ENCODE measurements around the gene RCN2. TPM values are rescaled to one million over a fixed set of nuclear protein-coding genes. Genes with fewer than 3 reads are reported as not detected.
"Not testable (repeated sequence)": the region's sequence is repeated elsewhere in the genome, so short reads cannot be mapped to it uniquely, and the experiment has no call there.

The RCN2 gene
- total RNA-seq, 2 donors from 2014 or later, result 25.5 to 32.2 TPM

DNA sequence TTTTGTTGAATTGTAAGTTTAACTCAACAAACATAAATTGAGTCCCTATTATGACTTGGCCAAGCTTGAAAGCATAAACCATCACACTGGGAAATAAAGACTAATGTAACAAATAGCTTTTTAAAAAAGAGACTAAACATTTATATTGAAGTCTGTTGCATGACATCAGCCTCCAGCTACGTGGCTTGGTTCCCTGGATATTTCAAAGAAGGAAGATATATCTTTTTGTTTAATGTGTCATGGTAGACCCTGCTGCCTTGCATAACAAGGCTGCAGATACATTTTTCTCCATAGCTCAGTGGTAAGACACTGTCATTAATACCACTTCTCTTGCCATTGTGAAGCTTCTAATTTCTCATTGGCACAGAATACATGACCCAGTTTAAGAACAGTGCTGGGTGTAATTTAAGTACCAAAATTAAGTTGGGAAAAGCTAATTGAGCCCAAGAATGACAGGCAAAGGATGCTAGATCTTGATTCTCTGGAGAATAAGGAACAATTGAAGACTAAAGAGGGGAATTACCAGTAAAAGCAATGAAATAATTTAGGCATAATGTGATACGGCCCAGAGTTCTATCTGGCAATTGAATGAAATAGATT is 14.0 kb downstream of the RCN2 start:
- ATAC-seq, result no peak
- H3K27me3 Mint-ChIP-seq, result no peaks in the 10 kb centered on the region
- peaks cover 23% of the 10 kb centered on the region for H3K36me3 Mint-ChIP-seq

DNA sequence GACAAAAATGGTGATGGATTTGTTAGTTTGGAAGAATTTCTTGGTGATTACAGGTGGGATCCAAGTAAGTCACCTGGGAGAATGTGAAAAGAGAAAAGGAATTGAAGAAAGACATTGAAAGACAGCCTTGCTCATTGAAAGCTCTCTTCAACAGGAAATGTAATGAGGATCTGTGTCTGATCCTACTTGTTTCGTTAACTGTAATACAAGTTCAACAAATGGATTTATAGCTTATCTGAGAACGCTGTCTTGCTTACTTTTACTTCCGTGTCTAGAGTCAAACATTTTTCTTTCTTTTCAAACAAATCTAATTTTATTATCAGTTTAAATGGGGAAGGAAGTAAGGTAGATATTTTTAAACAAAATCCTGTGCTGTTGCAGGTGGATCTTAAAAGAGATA is 15.9 kb downstream of the RCN2 start:
- no peak overlapping the region for H3K4me3 Mint-ChIP-seq
- H3K27me3 Mint-ChIP-seq, result no peaks in the 10 kb centered on the region
- peaks cover 23% of the 10 kb centered on the region for H3K36me3 Mint-ChIP-seq
- H3K27ac Mint-ChIP-seq, result no peak overlapping the region
- ATAC-seq (no peak), DNase-seq (ENCODE audit: low spot score) (no peak)
- H3K9me3 Mint-ChIP-seq, result no peaks in the 10 kb centered on the region
- H3K4me1 Mint-ChIP-seq (ENCODE audit: low read depth in 2 of 2), result peaks cover 0 to 4% of the 10 kb centered on the region in 2 donors

More for the DNA sequence above, 14.0 kb downstream of the RCN2 start:
- Mint-ChIP-seq H3K4me1 (ENCODE audit: low read depth in 2 of 2) (peaks cover 0 to 4% of the 10 kb centered on the region in 2 donors), H3K4me3 (no peak overlapping the region), H3K27ac (no peak overlapping the region), H3K9me3 (no peaks in the 10 kb centered on the region)
- DNase-seq (ENCODE audit: low spot score), result no peak

DNA sequence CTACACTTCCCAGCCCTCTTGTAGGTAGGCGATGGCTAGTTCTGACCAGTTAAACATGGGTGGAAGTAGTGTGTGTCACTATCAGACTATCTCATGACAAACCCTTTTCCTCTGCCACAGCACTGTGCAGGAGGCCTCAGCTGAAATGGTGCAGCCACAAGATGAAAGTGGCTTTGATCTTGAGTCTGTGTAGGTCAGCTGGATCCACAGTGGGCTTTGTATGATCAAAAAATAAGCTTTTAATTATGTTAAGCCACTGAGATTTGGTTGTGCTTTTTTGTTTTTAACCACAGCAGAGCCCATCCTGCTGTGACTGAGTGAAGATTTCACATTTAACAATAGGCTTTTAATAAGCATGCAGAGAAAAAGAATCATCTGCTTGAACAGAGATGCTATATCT is 19.7 kb downstream of the RCN2 start:
- H3K4me1 Mint-ChIP-seq (ENCODE audit: low read depth in 2 of 2), result peaks cover 0 to 4% of the 10 kb centered on the region in 2 donors
- H3K36me3 Mint-ChIP-seq, result peaks cover 8% of the 10 kb centered on the region
- no peak overlapping the region for H3K4me3 Mint-ChIP-seq
- DNase-seq (ENCODE audit: low spot score), result no peak
- H3K27me3 Mint-ChIP-seq, result no peaks in the 10 kb centered on the region
- no peaks in the 10 kb centered on the region for H3K9me3 Mint-ChIP-seq
- no peak overlapping the region for H3K27ac Mint-ChIP-seq
- no peak for ATAC-seq

DNA sequence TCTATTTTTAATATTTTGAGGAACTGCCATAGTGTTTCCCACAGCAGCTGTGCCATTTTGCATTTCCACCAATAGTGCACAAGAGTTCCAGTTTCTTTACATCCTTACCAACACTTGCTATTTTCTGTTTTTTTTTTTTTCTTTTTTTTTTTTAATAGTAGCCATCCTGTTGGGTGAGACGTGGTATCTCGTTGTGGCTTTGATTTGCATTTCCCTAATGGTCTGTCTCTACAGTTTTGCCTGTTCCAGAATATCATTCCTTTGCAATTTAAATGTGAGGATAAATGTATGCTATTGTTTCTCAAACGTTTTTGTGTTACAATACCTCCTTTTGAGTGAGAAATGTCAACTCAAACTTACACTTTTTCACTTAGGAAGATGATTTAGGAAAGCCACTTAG is 22.4 kb downstream of the RCN2 start:
- no peak for ATAC-seq
- Mint-ChIP-seq H3K4me3 (no peak overlapping the region), H3K4me1 (ENCODE audit: low read depth in 2 of 2) (no peaks in the 10 kb centered on the region), H3K27me3 (no peaks in the 10 kb centered on the region), H3K27ac (no peak overlapping the region), H3K36me3 (peaks cover under 1% of the 10 kb centered on the region), H3K9me3 (no peaks in the 10 kb centered on the region)
- DNase-seq (ENCODE audit: low spot score), result no peak

DNA sequence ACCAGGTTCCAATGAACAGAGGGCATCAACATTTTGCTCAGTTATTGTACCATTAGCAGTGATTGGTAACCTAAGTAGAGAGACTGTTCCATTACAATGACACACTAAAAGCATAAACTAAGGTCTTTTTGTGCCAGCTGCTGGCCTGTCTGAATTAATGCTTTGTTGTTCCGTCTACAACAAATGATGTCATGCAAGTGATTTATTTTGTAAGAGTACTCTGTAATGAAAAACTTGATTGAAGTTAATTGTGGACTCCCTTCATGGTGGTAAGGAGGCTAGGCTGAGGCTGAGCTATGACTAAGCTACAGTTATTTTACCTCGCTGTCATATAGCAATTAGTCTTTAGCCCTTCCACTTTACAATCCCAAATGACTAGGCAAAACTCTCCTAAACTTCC is 23.2 kb downstream of the RCN2 start:
- no peak overlapping the region for H3K4me3 Mint-ChIP-seq
- H3K27me3 Mint-ChIP-seq, result no peaks in the 10 kb centered on the region
- H3K9me3 Mint-ChIP-seq, result no peaks in the 10 kb centered on the region
- no peaks in the 10 kb centered on the region for H3K36me3 Mint-ChIP-seq
- no peak overlapping the region for H3K27ac Mint-ChIP-seq
- ATAC-seq (no peak), DNase-seq (ENCODE audit: low spot score) (no peak)
- no peaks in the 10 kb centered on the region for H3K4me1 Mint-ChIP-seq (ENCODE audit: low read depth in 2 of 2)

DNA sequence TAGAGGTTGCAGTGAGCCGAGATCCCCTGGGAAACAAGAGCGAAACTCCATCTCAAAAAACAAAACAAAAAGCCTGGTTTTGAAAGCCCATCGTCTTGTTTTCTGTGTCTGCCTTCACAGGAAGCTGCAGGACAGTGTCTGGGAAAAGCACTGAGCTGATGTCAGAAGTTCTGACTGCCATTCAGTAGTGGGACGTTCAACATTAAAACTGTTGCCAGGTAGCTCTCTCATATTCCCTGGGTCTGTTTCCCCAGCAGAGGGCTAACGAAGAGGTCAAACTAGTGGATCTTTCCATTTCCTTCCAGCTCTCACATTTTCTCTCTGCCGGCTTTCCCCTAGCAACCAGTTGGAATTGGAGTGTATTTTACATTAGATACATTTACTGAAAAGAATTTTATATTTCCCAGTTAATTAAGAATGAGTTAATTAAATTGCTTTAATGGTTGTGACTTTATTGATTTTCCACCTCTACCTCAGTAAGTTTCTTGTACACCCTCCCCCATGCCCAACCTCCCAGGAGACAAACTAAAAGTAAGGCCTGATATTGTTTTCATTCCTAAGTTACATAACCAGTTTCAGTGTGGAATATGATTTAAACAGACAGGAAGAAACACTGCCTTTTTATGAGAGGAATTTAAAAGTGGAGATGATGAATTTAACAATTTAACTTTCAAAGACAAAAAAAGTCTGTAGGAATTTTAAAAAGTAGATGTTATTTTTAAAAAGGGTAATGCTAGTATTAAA is 29.9 kb downstream of the RCN2 start:
- no peak for ATAC-seq
- H3K36me3 Mint-ChIP-seq, result no peaks in the 10 kb centered on the region
- no peaks in the 10 kb centered on the region for H3K9me3 Mint-ChIP-seq
- no peak for DNase-seq (ENCODE audit: low spot score)
- H3K27me3 Mint-ChIP-seq, result peaks cover 11 to 13% of the 10 kb centered on the region in 2 donors
- H3K4me3 Mint-ChIP-seq, result no peak overlapping the region
- H3K4me1 Mint-ChIP-seq (ENCODE audit: low read depth in 2 of 2), result no peaks in the 10 kb centered on the region
- H3K27ac Mint-ChIP-seq, result no peak overlapping the region

DNA sequence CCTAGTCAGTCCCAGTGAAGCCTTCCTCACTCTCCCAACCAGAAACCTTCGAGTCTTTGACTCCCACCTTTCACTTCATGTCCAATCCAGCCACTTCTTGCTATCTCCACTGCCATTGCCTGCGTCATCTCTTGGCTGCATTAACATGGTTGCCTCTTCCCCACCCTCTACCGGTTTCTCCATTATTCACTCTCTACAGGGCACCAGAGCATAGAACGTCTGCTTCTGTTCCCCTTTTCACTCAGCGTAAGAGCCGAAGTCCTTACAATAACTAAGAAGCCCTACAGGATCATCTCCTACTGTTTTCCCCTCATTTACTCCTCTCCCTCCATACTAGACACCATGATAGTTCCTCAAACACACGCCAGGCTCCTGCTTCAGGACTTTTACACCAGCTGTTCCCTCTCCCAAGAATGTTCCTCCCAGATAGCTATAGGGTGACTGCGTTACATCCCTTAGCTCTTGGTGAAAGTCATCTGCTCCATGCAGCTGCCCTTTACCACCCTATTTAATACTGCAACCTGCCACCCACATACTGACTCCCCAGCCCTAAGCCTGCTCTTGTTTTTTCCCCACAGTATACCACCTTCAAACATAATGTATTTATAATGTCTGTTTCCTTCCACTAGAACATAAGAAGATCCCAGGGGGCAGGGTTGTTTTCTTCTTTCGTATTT is 30.9 kb downstream of the RCN2 start:
- Mint-ChIP-seq H3K27ac (no peak overlapping the region), H3K36me3 (no peaks in the 10 kb centered on the region), H3K4me1 (ENCODE audit: low read depth in 2 of 2) (no peaks in the 10 kb centered on the region), H3K9me3 (no peaks in the 10 kb centered on the region), H3K27me3 (peaks cover 11 to 13% of the 10 kb centered on the region in 2 donors), H3K4me3 (no peak overlapping the region)
- no peak for ATAC-seq
- DNase-seq (ENCODE audit: low spot score), result no peak

DNA sequence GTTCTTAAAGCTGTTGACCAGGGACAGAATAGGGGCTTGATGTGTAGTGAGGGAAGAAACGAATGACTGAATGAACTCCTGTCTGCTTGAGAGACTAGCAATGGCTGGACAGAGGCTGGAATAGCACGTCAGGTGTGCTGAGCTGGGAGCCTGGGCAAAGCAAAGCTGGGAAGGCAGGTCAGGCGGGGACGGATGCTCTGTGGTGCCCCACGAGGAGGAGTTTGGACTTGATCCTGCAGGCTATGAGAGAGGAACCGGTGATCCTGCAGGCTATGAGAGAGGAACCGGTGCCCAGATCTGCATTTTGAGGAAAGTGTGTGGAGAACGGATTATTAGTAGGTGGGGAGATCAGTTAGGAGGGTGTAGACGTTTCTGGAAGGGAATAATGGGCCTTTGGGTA is 32.0 kb downstream of the RCN2 start:
- no peaks in the 10 kb centered on the region for H3K36me3 Mint-ChIP-seq
- ATAC-seq, result no peak
- H3K4me1 Mint-ChIP-seq (ENCODE audit: low read depth in 2 of 2), result no peaks in the 10 kb centered on the region
- no peak for DNase-seq (ENCODE audit: low spot score)
- H3K4me3 Mint-ChIP-seq, result no peak overlapping the region
- H3K27me3 Mint-ChIP-seq, result peaks cover 11 to 13% of the 10 kb centered on the region in 2 donors
- H3K27ac Mint-ChIP-seq, result no peak overlapping the region
- H3K9me3 Mint-ChIP-seq, result no peaks in the 10 kb centered on the region

DNA sequence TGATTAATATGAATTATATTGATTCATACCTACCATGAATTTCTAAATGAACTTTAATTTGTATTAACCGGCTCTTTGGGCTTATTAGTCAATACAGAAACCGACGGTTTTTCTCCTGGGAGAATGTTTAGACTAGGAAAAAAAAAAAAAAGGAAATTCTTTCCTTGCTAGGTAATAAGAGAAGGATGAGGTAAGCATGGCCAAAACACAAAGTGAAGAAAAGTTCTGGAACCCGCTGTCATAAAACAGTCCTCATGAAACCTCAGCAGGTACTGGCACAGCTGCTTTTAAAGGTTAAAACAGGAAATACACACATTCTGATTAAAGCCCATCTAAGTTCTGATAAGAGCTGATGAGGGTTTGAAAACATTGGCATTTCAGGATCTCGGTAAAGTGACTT is 32.6 kb downstream of the RCN2 start:
- peaks cover 11 to 13% of the 10 kb centered on the region in 2 donors for H3K27me3 Mint-ChIP-seq
- no peaks in the 10 kb centered on the region for H3K4me1 Mint-ChIP-seq (ENCODE audit: low read depth in 2 of 2)
- DNase-seq (ENCODE audit: low spot score) (no peak), ATAC-seq (no peak)
- no peaks in the 10 kb centered on the region for H3K9me3 Mint-ChIP-seq
- no peak overlapping the region for H3K4me3 Mint-ChIP-seq
- H3K27ac Mint-ChIP-seq, result no peak overlapping the region
- no peaks in the 10 kb centered on the region for H3K36me3 Mint-ChIP-seq

DNA sequence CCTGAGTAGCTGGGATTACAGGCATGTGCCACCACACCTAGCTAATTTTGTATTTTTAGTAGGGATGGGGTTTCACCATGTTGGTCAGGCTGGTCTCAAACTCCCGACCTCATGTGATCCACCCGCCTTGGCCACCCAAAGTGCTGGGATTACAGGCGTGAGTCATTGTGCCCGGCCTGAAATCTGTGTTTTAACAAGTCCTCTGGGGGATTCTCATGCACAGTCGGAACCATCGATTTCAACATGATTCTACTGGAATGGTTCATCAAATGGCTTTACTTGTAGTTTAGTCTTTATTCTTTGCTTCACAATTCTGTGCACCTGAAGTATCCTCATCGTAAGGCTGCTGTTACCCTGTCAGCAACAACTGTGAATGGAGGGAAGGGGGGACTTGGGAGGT is 34.5 kb downstream of the RCN2 start:
- not testable (repeated sequence) for ATAC-seq; H3K4me3 Mint-ChIP-seq; H3K4me1 Mint-ChIP-seq (ENCODE audit: low read depth in 2 of 2); H3K9me3 Mint-ChIP-seq; H3K36me3 Mint-ChIP-seq; DNase-seq (ENCODE audit: low spot score); H3K27ac Mint-ChIP-seq
- H3K27me3 Mint-ChIP-seq, result peaks cover 11 to 13% of the 10 kb centered on the region in 2 donors

DNA sequence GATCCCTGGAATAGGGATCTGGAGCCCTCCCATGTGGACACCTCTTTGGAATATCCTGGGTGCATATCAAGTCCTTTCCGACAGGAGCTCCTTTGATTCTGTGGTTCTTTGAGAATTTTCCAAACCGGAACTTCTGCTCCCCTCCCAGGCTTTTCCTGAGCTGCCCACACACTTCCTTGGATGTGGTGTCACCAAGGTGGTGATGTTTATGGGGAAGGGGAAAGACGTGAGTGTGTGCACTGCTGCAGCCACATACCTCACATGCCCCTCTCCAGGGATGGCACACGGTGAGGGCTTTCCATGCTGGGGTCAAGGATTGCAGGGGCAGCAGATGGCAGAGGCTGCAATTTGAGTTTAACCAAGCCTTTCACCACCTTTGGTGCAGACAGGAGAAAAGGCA is 35.5 kb downstream of the RCN2 start:
- ATAC-seq (no peak), DNase-seq (ENCODE audit: low spot score) (no peak)
- Mint-ChIP-seq H3K36me3 (no peaks in the 10 kb centered on the region), H3K27me3 (peaks cover 9% of the 10 kb centered on the region in 2 donors), H3K27ac (no peak overlapping the region), H3K9me3 (no peaks in the 10 kb centered on the region), H3K4me3 (no peak overlapping the region), H3K4me1 (ENCODE audit: low read depth in 2 of 2) (no peaks in the 10 kb centered on the region)

DNA sequence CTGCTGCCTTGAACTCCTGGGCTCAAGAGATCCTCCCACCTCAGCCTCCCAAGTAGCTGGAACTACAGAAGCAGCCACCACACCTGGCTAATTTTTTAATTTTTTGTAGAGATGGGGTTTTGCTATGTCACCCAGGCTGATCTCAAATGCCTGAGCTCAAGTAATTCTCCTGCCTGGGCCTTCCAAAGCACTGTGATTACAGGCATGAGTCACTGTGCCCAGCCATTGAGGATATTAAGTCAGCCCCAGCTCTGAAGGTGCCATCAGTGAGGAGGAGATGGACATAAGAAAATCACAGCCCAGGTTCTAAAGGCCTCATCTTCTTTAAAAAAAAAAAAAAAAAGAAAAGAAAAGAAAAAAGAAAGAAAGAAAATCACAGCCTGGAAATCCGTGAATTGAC is 36.8 kb downstream of the RCN2 start:
- ATAC-seq (no peak), DNase-seq (ENCODE audit: low spot score) (no peak)
- H3K36me3 Mint-ChIP-seq, result no peaks in the 10 kb centered on the region
- H3K4me3 Mint-ChIP-seq, result no peak overlapping the region
- H3K27ac Mint-ChIP-seq, result no peak overlapping the region
- H3K4me1 Mint-ChIP-seq (ENCODE audit: low read depth in 2 of 2), result no peaks in the 10 kb centered on the region
- peaks cover 0 to 4% of the 10 kb centered on the region in 2 donors for H3K27me3 Mint-ChIP-seq
- no peaks in the 10 kb centered on the region for H3K9me3 Mint-ChIP-seq

DNA sequence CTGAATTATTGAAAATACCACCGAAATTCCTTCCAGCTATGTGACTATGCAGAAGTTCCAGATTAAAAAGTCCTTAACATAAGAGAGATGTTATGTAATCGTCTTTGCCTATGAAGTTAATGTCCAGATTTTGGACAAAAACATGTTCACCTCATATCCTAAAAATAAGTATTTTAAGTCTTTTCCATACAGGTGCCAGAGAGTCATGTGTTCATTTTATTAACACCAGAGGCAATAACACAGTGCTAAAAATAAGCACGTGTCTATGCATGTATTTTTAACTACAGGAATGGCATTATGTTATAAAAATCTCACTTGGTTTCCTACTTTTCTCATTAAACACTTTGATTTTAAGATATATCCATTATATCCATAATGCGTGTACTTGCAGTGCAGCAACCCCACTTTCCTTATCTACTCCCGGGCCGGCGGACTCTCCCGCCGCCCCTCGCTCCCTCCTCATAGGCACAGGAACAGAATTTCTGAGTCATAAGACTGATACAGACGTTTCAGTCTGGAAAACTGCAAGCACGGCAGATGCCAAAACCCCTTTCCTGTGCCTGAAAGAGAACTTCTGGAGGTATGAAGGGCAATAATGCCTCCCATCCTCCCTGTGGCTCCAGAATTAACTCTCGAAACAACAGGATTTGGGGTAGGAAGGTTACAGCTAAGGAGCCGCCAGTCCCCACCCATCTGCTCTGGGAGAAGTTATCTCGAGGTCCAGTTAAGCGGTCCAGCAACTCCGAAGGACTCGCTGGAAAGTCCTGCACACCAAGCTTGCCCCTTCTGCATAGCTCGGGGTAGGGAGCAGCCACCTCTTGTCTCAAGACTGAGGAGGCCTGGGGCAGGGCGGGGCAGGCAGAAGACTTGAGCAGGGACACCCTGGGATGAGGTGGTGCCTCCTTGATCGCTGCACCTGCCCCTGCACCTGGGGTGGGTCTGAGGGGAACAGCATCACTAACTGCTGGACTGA is 41.1 kb downstream of the RCN2 start:
- H3K27ac Mint-ChIP-seq, result no peak overlapping the region
- no peaks in the 10 kb centered on the region for H3K9me3 Mint-ChIP-seq
- DNase-seq (ENCODE audit: low spot score), result no peak
- ATAC-seq, result no peak
- H3K36me3 Mint-ChIP-seq, result no peaks in the 10 kb centered on the region
- no peak overlapping the region for H3K4me3 Mint-ChIP-seq
- peaks cover 20 to 22% of the 10 kb centered on the region in 2 donors for H3K4me1 Mint-ChIP-seq (ENCODE audit: low read depth in 2 of 2)
- no peaks in the 10 kb centered on the region for H3K27me3 Mint-ChIP-seq

Measured in natural killer cell treated with Interleukin-12 subunit alpha and Interleukin-12 subunit beta and Interleukin-15 and Interleukin-18, amount 100 ng/mL, for 72 hours (primary cell).